Left kidney (tissue), 8 donors: ENCODE measurements around the gene TBPL2. TPM values are rescaled to one million over a fixed set of nuclear protein-coding genes. Genes with fewer than 3 reads are reported as not detected.
"Not testable (repeated sequence)": the region's sequence is repeated elsewhere in the genome, so short reads cannot be mapped to it uniquely, and the experiment has no call there.

Experiments used
- DNase-seq: peaks from one replicate; pipeline ENCODE4 v3.0.0-alpha.2; 2013
- long read RNA-seq, 8 donors: transcript quantifications; one replicate each; lab custom pipeline, GENCODE V29; 2026
- polyA plus RNA-seq: library from polyadenylated mRNA; unstranded; fragments of 120-200 nt; gene quantifications from one replicate; pipeline ENCODE4 v1.2.1, GENCODE V29; 2013; ENCODE audit not compliant: insufficient read length

Gene TBPL2
- polyA plus RNA-seq, result 0.08 TPM
- long read RNA-seq, donor 1, result 0 reads
- long read RNA-seq, donor 2, result 0 reads
- long read RNA-seq, donor 3, result 0 reads
- long read RNA-seq, donor 4, result 0 reads
- long read RNA-seq, donor 5, result 0 reads
- long read RNA-seq, donor 6, result 0 reads
- long read RNA-seq, donor 7, result 0 reads
- long read RNA-seq, donor 8, result 0 reads

DNA sequence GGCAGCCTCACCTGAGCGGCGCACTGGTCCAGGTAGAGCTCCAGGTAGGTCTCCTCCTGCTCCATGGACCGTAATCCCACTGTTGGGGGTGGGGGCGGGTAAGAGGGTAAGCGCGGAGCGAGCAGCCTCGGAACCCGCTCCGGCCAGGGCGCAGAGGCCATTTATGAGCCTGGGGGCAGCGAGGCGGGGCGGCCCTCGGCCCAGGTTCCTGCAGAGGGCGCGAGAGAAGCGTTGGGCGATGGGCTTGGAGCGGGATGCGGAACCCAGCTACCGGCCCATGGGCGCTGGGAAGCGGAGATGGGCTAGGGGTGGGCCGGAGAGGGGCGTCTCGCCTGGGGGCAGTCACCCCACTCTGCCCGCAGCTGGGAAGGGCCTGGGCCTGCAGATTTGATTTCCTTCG is at the start of gene TBPL2:
Gene TBPL2, minus strand, starts transcription at position 232 of the 400 bp plus-strand sequence. Its CDS starts 167 bp downstream, at position 65.
- no peak for DNase-seq

DNA sequence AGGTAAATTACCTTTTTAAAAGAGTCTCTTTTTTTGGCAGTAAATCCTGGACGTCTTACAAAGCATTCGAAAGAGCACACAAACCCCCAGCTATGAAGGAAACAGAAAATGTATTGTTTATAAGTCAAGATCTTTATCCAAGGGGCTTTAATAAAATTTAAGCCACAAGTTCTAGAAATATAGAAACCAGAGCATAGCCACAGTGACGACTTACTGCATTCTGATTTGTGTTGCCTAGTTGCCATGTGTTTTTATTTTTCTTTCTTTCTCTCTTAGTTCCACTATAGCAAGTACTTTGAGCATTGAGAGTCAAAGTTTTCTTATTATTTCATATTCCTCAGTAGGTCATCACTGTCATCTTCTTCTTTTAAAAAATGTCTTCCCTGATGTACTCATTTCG is 47.8 kb upstream of the TBPL2 start:
- DNase-seq, result no peak

DNA sequence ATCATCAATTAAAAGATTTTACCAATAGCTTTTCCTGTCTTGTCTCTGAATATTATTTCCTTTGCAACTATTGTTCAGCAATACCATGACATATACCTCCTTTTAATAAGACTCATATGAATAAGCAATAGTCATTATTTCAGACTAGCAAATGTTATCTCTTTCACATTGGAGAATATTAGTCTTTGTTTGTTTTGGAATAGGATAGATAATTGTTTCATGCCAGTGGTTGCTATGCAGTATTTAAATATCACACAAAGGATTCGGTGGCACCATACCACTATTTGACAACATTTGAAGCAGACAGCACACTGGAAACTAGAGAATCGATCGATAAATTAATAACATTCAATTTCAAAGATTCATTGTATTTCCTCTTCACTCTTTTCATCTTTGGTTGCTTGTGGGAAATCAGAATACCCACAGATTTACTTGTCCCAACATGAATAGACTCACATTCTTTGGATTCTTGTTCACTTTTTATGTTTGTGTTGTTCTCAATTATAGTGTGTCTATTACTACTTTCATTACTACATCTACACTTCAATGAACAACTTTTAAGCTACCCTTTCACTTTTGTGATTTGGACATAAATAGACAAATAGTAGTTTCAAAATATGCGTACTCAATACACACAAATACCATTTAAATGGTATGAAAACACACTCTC is 42.7 kb upstream of the TBPL2 start:
- DNase-seq, result no peak

DNA sequence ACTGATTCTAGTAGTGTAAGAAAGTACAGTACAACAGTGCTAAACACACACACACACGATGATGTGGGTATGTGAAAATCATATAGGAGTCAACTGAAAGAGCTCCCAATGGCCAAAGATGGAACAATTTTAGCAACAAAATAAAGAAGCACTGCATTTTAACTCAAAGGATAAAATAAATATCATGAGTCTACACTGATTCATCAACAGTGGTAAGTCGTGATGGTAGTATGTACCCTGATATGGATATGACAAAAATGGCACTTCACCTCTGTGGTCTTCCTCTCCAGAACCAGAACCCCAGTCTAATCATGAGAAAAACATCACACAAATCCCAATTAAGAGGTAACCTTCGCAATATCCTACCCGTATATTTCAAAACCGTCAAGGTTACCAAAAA is 41.4 kb upstream of the TBPL2 start:
- no peak for DNase-seq

DNA sequence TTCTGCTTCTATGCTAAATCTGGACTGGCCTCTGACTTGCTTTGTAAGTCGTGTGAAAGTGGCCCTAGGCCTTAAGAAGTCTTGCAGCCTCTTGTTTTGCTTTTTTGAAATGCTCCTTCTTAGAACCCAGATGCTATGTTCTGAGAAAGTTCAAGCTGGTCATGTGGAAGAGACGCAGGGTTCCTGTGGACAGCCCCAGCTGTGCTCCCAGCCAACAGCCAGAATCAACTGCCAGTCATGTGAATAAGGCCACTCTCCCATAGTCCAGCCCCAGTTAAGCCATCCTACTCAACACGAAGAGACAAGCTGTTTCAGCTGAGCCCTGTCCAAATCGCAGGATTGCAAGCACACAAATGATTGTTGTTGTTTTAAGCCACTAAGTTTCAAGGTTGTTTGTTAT is 37.3 kb upstream of the TBPL2 start:
- no peak for DNase-seq

DNA sequence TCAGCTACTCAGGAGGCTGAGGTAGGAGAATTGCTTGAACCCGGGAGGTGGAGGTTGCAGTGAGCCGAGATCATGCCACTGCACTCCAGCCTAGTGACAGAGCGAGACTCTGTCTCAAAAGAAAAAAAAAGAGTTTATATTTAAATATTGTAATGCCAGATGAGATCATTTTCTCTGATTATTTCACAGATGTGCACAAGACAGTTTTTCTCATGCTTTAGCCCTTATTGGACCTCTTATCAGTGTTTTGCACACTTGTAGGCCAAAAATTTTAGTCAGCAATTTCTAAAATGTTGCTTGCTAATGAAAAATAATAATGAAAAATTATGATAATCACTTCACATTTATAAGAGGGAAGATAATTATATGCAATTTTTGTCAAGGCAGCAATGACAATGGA is 36.0 kb upstream of the TBPL2 start:
- DNase-seq, result not testable (repeated sequence)

DNA sequence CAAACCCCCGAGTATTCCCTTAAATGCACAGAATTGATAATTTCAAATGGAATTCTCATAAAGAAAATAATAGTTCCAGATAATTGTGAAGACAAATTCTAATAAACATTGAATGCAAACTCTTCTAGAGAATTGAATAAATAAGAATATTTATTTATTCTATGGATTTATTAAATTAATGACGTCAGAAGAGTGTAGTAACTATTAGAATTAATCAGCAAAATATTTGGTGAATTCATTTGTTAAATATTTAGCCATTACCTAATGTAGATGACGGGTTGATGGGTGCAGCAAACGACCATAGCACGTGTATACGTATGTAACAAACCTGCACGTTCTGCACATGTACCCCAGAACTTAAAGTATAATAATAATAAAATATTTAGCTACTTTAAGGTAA is 33.4 kb upstream of the TBPL2 start:
- DNase-seq, result no peak

DNA sequence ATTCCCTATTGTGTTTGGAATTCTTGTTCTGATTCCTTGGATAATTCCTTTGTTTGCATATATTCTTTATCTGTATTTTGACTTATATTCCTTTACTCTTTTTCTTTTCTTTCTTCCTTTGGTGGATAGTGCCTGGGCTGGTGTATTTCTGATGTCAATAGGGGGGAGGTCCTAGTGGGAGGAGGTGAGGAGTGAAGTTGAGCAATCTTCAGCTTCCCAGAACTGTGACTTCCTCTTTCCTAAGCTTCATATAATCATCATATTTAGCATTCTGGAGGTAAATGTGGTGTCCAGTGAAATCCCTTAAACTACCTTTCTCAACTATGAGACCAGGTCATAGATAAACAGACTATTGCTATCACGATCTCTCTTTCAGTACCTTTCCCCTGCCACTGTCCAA is 29.6 kb upstream of the TBPL2 start:
- DNase-seq, result no peak

DNA sequence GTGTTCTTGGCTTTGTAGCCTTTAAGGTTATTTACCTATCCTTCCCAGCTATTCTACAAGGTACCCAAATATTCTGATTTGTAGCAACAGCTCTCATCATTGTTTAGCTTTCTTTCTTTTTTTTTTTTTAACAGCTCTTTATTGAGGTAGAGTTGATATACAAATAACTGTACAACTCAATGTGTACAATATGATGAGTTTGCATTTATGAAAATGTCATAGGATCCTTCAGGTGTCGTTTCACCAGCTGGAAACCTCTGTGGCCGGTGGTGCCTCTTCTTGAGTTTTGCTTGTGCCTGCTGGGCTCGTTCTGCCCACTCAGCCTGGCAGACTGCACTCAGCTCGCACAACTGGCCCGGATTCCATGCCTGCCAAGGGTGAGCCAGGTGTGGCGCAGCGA is 26.9 kb upstream of the TBPL2 start:
- DNase-seq, result no peak

DNA sequence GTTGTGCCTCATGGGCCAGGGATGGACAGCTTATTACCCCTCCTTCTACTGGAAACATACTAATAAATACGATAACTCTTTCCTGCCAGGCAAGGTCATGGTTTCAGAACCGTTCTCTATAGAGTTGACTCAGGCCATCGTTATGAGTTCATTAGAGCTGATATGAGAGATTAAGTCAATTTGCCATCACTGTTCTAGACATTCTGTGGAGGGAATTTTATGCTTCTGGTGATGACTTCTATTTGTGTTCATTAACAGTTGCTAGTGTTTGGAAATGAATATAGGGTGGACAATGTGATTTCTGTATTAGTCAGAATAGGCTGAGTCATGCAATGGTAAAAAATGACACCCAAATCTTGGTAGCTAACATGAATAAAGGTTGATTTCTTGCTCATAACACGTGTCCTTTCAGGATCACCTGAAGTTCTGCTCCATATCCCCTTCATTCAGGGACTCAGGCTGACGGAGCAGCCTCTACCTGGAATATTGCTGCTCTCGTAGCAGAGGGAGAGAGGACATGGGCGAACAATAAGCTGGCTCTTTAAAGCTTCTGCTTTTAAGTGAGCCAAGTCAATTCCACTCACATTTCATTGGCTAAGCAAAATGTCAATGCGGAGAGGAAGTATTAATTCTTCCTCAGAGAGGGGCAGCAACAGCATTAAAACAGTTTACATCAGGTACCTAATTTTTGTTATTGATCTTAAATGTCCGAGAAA is 18.5 kb upstream of the TBPL2 start:
- no peak for DNase-seq

DNA sequence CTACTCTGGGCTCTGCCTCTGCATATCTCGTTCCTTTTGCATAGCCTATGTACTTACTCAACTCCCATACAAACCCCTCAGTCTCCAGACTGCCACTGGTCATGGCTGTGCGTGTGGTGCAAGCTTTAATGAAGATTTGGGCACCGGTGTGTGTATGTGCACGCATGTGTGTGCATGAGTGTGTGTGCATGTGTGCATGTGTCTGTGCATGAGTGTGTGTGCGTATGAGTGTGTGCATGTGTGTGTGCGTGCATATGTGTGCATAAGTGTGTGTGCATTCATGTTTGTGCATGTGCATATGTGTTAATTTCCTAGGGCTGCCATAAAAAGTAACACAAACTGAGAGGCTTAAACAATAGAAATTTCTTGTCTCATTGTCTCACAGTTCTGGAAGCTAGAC is 17.1 kb upstream of the TBPL2 start:
- DNase-seq, result no peak

DNA sequence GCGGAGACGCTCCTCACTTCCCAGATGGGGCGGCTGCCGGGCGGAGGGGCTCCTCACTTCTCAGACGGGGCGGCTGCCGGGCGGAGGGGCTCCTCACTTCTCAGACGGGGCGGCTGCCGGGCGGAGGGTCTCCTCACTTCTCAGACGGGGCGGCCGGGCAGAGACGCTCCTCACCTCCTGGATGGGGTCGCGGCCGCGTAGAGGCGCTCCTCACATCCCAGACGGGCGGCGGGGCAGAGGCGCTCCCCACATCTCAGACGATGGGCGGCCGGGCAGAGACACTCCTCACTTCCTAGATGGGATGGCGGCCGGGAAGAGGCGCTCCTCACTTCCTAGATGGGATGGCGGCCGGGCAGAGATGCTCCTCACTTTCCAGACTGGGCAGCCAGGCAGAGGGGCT is 16.0 kb upstream of the TBPL2 start:
- DNase-seq, result not testable (repeated sequence)

DNA sequence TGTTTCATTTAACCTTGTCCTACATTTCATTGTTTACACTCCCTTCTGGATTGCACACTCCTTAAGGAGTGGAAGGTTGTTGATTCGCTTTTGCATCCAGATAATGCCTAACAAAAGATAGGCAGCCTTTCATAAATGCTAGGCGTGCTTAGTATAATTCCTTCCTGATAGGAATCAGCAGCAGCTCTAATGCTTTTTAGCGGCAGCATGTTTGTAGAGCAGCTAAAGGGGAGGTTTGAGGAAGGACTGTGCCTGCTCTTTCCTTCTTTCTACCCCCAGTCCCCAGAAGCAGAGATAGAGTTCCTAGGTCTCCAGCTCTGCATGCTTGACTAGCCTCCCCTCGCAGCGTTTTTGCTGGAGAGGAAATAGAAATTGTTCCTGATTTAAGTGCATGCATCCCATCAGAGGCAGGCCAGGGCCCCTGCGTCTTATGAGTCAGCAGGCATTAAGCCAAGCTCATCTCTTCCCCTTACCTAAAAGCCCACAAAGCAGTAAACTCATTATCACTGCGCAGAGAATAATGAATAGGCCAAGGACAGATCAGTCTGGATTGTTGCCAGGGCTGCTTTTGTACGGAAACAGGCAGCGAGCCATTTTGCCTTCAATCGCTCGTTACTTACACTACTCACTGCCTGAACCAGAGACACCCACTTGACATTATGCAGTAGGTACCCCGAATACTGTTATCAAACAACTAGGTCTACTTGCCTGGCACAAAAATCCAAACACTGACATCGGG is 14.0 kb upstream of the TBPL2 start:
- no peak for DNase-seq

DNA sequence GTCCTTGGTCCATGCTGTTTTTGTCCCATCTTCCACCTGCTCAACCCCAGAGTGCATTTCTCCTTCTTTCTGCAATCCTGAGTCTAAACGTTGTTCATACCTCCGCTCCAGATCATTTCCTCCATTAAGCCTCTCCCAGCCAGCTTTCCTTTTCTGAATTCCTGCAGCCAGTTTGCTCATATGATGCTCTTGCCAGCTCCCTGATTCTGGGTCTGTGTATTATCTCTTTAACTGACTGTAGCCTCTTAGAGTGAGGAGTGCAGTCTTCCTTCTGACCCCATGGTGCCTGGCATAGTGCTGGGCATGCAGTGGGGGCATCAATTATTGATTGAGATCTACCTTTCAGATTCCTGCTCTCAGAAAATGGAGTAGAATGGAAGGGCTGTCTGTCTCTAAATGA is 11.5 kb upstream of the TBPL2 start:
- DNase-seq, result no peak

DNA sequence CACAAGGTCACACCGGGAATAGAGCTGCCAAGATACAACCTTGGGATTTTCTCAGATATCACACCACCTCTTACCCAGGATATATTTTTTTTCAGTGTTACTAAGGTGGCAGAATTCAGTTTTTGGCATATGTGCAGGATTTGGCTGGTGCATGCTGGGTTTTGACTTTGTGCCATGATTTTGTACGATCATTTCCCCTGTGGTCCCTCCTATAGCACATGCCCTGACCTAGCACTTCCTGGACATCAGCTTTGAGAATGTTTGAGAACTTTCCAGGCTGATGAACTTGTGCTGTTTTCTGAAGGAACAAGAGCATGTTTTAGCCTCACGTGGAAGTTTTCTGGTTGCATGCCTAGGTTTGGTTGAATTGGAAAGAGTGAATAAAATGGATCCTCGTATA is 11.0 kb upstream of the TBPL2 start:
- DNase-seq, result no peak

DNA sequence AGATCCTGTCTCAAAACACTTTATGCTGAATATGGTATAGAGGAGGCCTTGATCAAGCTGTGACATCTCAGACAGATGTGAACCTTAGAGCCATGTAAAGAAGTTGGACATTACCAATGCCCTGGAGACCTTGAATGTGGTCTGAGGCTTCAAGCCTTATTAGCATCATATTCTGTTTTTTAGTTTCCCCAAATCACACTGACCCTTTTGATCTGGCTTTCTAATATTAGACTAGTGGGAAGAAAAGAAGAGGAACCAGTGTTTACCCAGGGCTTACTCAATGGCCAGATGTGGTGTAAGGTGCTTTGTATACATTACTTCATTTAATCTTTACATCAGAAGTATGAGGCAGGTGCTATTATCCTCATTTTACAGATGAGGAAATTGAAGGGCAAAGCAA is 10.6 kb upstream of the TBPL2 start:
- no peak for DNase-seq

DNA sequence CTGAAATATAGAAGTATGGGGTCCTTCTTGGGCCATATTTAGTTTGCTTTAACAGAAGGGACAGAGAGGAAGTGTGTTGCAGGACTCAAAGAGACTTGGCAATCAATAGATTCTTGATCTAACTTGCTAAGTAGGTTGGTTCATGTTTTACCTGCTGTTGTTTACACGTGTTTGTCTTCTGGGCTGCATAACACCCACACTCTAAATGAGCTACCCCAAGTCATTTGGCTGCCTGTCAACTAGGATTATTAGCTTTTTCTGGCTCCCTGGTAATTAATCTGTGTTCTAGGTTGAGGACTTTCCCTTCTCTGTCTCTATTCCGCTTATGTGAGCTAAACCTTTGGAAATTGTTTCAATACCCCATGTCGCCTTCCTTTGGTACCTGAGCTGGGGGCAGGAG is 10.1 kb upstream of the TBPL2 start:
- DNase-seq, result no peak

DNA sequence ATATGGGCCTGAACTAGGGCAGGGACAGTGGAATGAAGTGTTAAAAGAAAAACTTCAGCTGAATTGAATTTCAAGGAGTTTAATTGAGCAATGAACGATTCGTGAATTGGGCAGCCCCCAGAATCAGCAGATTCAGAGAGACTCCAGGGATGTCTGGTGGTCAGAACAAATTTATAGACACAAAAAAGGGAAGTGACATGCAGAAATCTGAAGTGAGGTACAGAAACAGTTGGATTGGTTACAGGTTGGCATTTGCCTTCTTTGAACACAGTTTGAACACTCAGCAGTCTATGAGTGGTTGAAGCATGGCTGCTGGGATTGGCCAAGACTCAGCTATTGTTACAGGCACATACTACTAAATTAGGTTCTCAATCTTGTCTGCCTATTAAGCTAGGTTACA is 9.7 kb upstream of the TBPL2 start:
- no peak for DNase-seq

DNA sequence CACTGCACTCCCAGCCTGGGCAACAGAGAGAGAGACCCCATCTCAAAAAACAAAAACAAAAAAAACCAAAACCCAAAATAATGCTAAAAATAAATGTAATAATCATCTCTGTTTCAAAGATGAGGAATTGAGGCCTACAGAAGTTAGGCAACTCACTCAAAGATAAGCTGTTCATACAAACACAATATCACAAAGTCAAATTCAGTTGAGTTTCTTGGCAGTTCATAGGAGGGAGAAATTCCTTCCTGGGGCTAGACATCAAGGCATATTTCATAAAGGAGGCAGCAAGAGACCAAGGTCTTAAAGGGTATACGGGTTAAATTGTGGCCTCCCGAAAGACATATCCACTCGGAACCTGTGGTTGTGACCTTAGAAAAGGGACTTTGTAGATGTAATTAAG is 8.7 kb upstream of the TBPL2 start:
- DNase-seq, result no peak

DNA sequence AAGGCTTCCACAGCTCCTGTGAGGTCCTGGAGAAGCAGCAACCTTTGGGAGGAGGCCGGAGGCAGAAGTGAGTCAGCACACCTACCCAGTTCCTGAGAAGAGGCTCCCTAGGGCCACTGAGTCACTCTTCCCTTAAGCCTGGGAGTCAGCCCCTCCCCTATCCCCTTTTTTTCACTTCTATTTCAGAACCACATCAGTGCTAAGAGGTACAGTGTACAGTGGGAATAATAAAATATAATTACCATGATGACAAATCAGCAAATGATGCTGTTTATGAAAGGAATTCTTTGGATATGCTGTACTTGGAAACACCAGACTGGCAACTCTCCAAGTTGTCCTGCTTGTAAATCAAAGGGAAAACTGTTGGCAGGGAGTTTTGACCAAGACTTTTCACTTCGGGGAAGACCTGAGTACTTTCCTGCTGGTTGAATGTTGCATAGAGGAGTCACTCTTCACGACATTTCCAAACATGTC is 7.8 kb upstream of the TBPL2 start:
- no peak for DNase-seq

DNA sequence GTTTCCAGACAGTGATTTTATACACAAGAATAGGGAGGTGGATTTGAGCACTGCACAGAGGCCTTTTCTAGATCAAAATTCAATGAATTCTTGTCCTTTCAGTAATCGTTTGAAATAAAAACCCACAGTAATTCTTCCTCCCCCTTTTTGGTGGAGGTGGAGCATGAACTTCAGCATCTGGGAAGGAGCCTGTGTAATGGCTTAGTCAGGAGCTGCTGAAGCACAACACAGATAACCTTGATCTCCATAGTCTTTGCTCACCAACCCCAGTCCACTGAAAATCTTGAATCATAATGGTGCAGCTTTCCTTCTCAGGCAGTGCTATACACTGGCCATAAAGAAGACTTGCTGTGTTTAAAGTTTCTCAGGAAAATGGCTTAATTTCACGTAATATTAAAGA is 6.4 kb upstream of the TBPL2 start:
- DNase-seq, result no peak

DNA sequence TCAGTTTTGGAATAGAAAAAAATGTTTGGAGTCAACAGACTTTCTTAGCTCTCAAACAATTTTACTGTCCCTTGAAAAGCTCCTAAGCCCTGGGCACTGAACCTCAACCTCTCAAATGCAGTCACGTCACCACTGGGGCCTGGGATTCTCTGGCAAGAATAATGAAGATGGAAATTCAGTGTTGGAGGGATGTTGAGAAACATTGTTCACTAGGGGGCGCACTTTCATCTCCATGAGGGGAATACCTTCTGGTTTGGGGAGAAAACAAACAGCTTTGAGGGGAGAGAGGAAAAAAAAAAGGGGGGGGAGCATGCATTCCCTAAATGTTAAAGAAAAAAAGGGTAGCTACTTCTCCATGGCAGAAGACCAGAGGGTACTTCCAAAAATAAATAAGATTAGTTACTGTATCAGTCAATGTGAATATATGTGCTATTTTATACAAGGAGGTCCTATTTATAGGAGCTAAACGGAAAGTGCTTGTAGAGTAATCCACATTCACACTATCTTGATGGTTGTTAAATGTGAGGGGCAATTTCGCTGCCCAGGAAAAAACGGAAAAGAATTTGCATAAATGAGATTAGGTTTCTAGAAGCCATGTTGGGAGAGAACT is 5.8 kb upstream of the TBPL2 start:
- DNase-seq, result peak; percentile 81

DNA sequence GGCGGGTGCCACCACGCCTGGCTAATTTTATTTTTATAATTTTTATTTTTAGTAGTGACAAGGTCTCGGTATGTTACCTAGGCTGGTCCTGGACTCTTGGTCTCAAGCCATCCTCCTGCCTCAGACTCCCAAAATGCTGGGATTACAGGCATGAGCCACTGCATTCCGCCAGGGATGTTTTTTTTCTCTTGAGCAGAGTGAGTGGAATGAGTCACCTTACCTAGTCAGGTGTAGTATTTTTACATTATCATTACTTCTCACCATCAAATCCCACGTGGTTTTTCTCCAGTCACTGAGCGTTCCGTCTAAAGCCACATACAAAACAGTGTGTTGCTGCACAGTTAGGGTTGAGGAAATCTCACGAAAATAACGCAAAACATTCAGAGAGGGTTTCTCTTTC is 870 bp upstream of the TBPL2 start:
- no peak for DNase-seq
